ENCODE measurements around the gene DOCK1. TPM values are rescaled to one million over a fixed set of nuclear protein-coding genes. Genes with fewer than 3 reads are reported as not detected.

Gene DOCK1
- total and polyA plus RNA-seq, 8 donors: 46.4 to 77.7 (median 71.3) TPM

- Histone ChIP-seq H3K9me3 (peaks cover 0 to 13% of the 10 kb centered on the region in 2 donors), H3K4me3 (no peak overlapping the region), H3K27me3 (no peaks in the 10 kb centered on the region), H3K27ac (no peak overlapping the region), H3K36me3 (no peaks in the 10 kb centered on the region), H3K4me1 (peaks cover 3 to 5% of the 10 kb centered on the region in 2 donors)
- intact Hi-C loops (cut with DNase I): no loop called here
- TF ChIP-seq CTCF (IDR thresholded peaks at IDR 0.05): no peak
- ATAC-seq: no peak
- DNase-seq: peak in 2 of 4 donors; percentile 27 to 38
Measured at GRCh38 chr10:127283017-127283416, 377.8 kb downstream of the DOCK1 start.

GRCh38 chr10:127283576-127283975, 378.3 kb downstream of the DOCK1 start:
- H3K4me1 ChIP-seq: no peaks in the 10 kb centered on the region
- no peak overlapping the region for H3K4me3 ChIP-seq
- no peaks in the 10 kb centered on the region for H3K27me3 ChIP-seq
- intact Hi-C loops (cut with DNase I): no loop called here
- no peak overlapping the region for H3K27ac ChIP-seq
- H3K9me3 ChIP-seq: peaks cover 0 to 18% of the 10 kb centered on the region in 2 donors
- DNase-seq (no peak), ATAC-seq (no peak)
- no peak for TF ChIP-seq CTCF (IDR thresholded peaks at IDR 0.05)
- H3K36me3 ChIP-seq: no peaks in the 10 kb centered on the region

GRCh38 chr10:127290850-127291249, 385.6 kb downstream of the DOCK1 start:
- no peak overlapping the region for H3K4me3 ChIP-seq
- H3K27ac ChIP-seq: no peak overlapping the region
- H3K36me3 ChIP-seq: no peaks in the 10 kb centered on the region
- no peak for ATAC-seq
- H3K4me1 ChIP-seq: no peaks in the 10 kb centered on the region
- no peak for DNase-seq
- peaks cover 0 to 18% of the 10 kb centered on the region in 2 donors for H3K9me3 ChIP-seq
- TF ChIP-seq CTCF (IDR thresholded peaks at IDR 0.05): no peak
- intact Hi-C loops (cut with DNase I): no loop called here
- no peaks in the 10 kb centered on the region for H3K27me3 ChIP-seq

GRCh38 chr10:127291329-127291728, 386.1 kb downstream of the DOCK1 start:
- TF ChIP-seq CTCF (IDR thresholded peaks at IDR 0.05): no peak
- ATAC-seq (no peak), DNase-seq (no peak)
- no peaks in the 10 kb centered on the region for H3K4me1 ChIP-seq
- no peaks in the 10 kb centered on the region for H3K36me3 ChIP-seq
- H3K4me3 ChIP-seq: no peak overlapping the region
- intact Hi-C loops (cut with DNase I): no loop called here
- H3K9me3 ChIP-seq: peaks cover 0 to 18% of the 10 kb centered on the region in 2 donors
- no peak overlapping the region for H3K27ac ChIP-seq
- H3K27me3 ChIP-seq: no peaks in the 10 kb centered on the region

- Histone ChIP-seq H3K27ac (no peak overlapping the region), H3K4me1 (no peaks in the 10 kb centered on the region), H3K36me3 (no peaks in the 10 kb centered on the region), H3K27me3 (no peaks in the 10 kb centered on the region), H3K9me3 (peaks cover 0 to 6% of the 10 kb centered on the region in 2 donors), H3K4me3 (no peak overlapping the region)
- DNase-seq (no peak), ATAC-seq (no peak)
- TF ChIP-seq CTCF (IDR thresholded peaks at IDR 0.05): no peak
- intact Hi-C loops (cut with DNase I): no loop called here
Measured at GRCh38 chr10:127292888-127293287, 387.7 kb downstream of the DOCK1 start.
